H1 (cell line): Measurements from ENCODE around the gene PTPRJ. TPM values are rescaled to one million over a fixed set of nuclear protein-coding genes. Genes with fewer than 3 reads are reported as not detected.
A peak's percentile ranks its signal among the peaks of the same experiment; 100 is the strongest.

ENCODE experiments used
- CTCF ChIA-PET: fragments of 300-600 bp; sonication (Branson Sonifier 250); formaldehyde crosslinking; loops from one replicate; lab custom pipeline; 2021; ENCODE audit not compliant: partially characterized antibody; lab: Charles Lee
- POLR2A ChIA-PET: fragments of 300-600 bp; sonication (Branson Sonifier 250); formaldehyde crosslinking; loops from one replicate; lab custom pipeline; 2021; ENCODE audit warnings: inconsistent platforms; ENCODE audit not compliant: partially characterized antibody; lab: Charles Lee
- DNase-seq, 2 experiments: peaks; one replicate each; pipeline versions ENCODE4 v3.0.0 to v3.0.0-alpha.2; 2010 to 2022; ENCODE audit warnings: low spot score in 2 of 2, low read depth in 1 of 2, mixed read lengths in 1 of 2
- FAIRE-seq: peaks from 2 replicates; lab custom pipeline; 2011; peaks lifted over from hg19 to GRCh38; lab: Jason Lieb, UNC
- H2AFZ ChIP-seq: 2 replicates; pipeline ENCODE4 v1.8.1; 2012; ENCODE audit warnings: low read length, inconsistent platforms
- H2AK5ac ChIP-seq: 2 replicates; pipeline ENCODE4 v1.6.1; 2013; ENCODE audit warnings: low read depth, low read length
- H2BK120ac ChIP-seq: replicated peaks from 2 replicates; pipeline ENCODE3; 2013; ENCODE audit warnings: low read depth, low read length, inconsistent platforms
- H2BK12ac ChIP-seq: 2 replicates; pipeline ENCODE4 v1.6.1; 2013; ENCODE audit warnings: low read depth, low read length
- H2BK15ac ChIP-seq: 2 replicates; pipeline ENCODE4 v1.6.1; 2013; ENCODE audit warnings: low read length
- H2BK20ac ChIP-seq: 2 replicates; pipeline ENCODE4 v1.6.1; 2013; ENCODE audit warnings: low read length
- H2BK5ac ChIP-seq: 2 replicates; pipeline ENCODE4 v1.6.1; 2013; ENCODE audit warnings: low read depth, low read length
- H3K14ac ChIP-seq: 2 replicates; pipeline ENCODE4 v1.6.1; 2013; ENCODE audit warnings: inconsistent platforms; ENCODE audit not compliant: insufficient read length
- H3K18ac ChIP-seq: 2 replicates; pipeline ENCODE4 v1.6.1; 2013; ENCODE audit warnings: low read length; ENCODE audit errors: extremely low read depth
- H3K23ac ChIP-seq: 2 replicates; pipeline ENCODE4 v1.6.1; 2013; ENCODE audit warnings: inconsistent platforms; ENCODE audit not compliant: insufficient read length
- H3K23me2 ChIP-seq: 2 replicates; pipeline ENCODE4 v1.6.1; 2013; ENCODE audit warnings: low read depth, low read length
- H3K27ac ChIP-seq: 2 replicates; pipeline ENCODE4 v1.6.1; 2011; ENCODE audit warnings: low read depth, low read length, inconsistent platforms
- H3K27me3 ChIP-seq, 4 experiments: replicated peaks in 1 of 4; 1 replicate in 1 of 4; 2 replicates in 3 of 4; pipeline versions ENCODE4 v1.6.1 to v1.8.1; 2011 to 2013; ENCODE audit warnings: low read length in 3 of 4, mild to moderate bottlenecking in 3 of 4, inconsistent platforms in 2 of 4, mixed read lengths in 2 of 4, moderate library complexity in 1 of 4; ENCODE audit not compliant: control insufficient read depth in 3 of 4, insufficient read depth in 3 of 4; ENCODE audit errors: extremely low read depth in 1 of 4
- H3K36me3 ChIP-seq, 4 experiments: 2 replicates each; pipeline versions ENCODE4 v1.6.1 to v1.8.1; 2011 to 2013; ENCODE audit warnings: mild to moderate bottlenecking in 4 of 4, low read length in 3 of 4, moderate library complexity in 2 of 4, control low read depth in 1 of 4, inconsistent platforms in 1 of 4; ENCODE audit not compliant: insufficient read depth in 4 of 4, control insufficient read depth in 2 of 4
- H3K4ac ChIP-seq: replicated peaks from 2 replicates; pipeline ENCODE3; 2013; ENCODE audit warnings: low read length, low read depth, mixed read lengths, inconsistent platforms; ENCODE audit not compliant: insufficient read length
- H3K4me1 ChIP-seq, 4 experiments: replicated peaks in 1 of 4; 1 replicate in 1 of 4; 2 replicates in 3 of 4; pipeline versions ENCODE4 v1.6.1 to v1.8.1; 2011 to 2013; ENCODE audit warnings: low read length in 3 of 4, inconsistent platforms in 2 of 4, mixed read lengths in 1 of 4; ENCODE audit not compliant: insufficient read depth in 4 of 4, control insufficient read depth in 3 of 4
- H3K4me2 ChIP-seq, 2 experiments: 2 replicates each; pipeline versions ENCODE4 v1.6.1 to v1.8.1; 2011 to 2013; ENCODE audit warnings: low read depth in 2 of 2, low read length in 2 of 2, control low read depth in 1 of 2, inconsistent platforms in 1 of 2, mild to moderate bottlenecking in 1 of 2; ENCODE audit not compliant: insufficient read depth in 1 of 2
- H3K4me3 ChIP-seq, 4 experiments: fragments of 200-600, 300-600 bp in 1 of 4; sonication (generic), shearing (Covaris generic), sonication (Bioruptor Twin) in 1 of 4; 2 replicates each; pipeline versions ENCODE4 v1.5.1 to v1.8.1; 2011 to 2016; ENCODE audit warnings: low read length in 4 of 4, low read depth in 3 of 4, control low read depth in 2 of 4, inconsistent platforms in 2 of 4, mild to moderate bottlenecking in 2 of 4, mixed read lengths in 1 of 4, moderate library complexity in 1 of 4; ENCODE audit not compliant: insufficient read depth in 2 of 4; ENCODE audit errors: extremely low read depth in 1 of 4
- H3K56ac ChIP-seq: replicated peaks from 2 replicates; pipeline ENCODE3; 2013; ENCODE audit warnings: low read depth, mild to moderate bottlenecking, mixed read lengths, low read length, inconsistent platforms; ENCODE audit not compliant: insufficient read length
- H3K79me1 ChIP-seq: 2 replicates; pipeline ENCODE4 v1.6.1; 2013; ENCODE audit warnings: low read depth, low read length, control low read depth
- H3K79me2 ChIP-seq, 2 experiments: 2 replicates each; pipeline versions ENCODE4 v1.6.1 to v1.8.1; 2012 to 2013; ENCODE audit warnings: low read length in 2 of 2, mild to moderate bottlenecking in 2 of 2, inconsistent platforms in 1 of 2; ENCODE audit not compliant: insufficient read depth in 2 of 2, control insufficient read depth in 1 of 2
- H3K9ac ChIP-seq, 4 experiments: replicated peaks in 1 of 4; 1 replicate in 1 of 4; 2 replicates in 3 of 4; pipeline versions ENCODE4 v1.6.1 to v1.8.1; 2011 to 2013; ENCODE audit warnings: low read depth in 3 of 4, low read length in 3 of 4, control low read depth in 2 of 4, mild to moderate bottlenecking in 2 of 4, moderate library complexity in 2 of 4, inconsistent platforms in 1 of 4; ENCODE audit errors: extremely low read depth in 1 of 4
- H3K9me3 ChIP-seq, 2 experiments: 2 replicates each; pipeline versions ENCODE4 v1.6.1 to v1.8.1; 2012 to 2013; ENCODE audit warnings: mild to moderate bottlenecking in 2 of 2, moderate library complexity in 2 of 2, control low read depth in 1 of 2, inconsistent platforms in 1 of 2, low read depth in 1 of 2, low read length in 1 of 2, mixed read lengths in 1 of 2; ENCODE audit not compliant: insufficient read depth in 2 of 2
- H4K20me1 ChIP-seq, 2 experiments: replicated peaks in 1 of 2; 2 replicates each; pipeline versions ENCODE3 to v1.8.1; 2011 to 2013; ENCODE audit warnings: inconsistent platforms in 2 of 2, low read length in 2 of 2, mild to moderate bottlenecking in 1 of 2; ENCODE audit not compliant: insufficient read depth in 2 of 2, control insufficient read depth in 1 of 2
- H4K5ac ChIP-seq: 2 replicates; pipeline ENCODE4 v1.6.1; 2013; ENCODE audit warnings: low read length, low read depth, mixed read lengths, inconsistent platforms; ENCODE audit not compliant: insufficient read length
- H4K8ac ChIP-seq: 2 replicates; pipeline ENCODE4 v1.8.0; 2013; ENCODE audit warnings: mild to moderate bottlenecking, moderate library complexity, low read length, inconsistent platforms; ENCODE audit not compliant: insufficient read depth; ENCODE audit errors: extremely low read depth
- H4K91ac ChIP-seq: replicated peaks from 2 replicates; pipeline ENCODE3; 2013; ENCODE audit warnings: low read length, mixed read lengths, inconsistent platforms; ENCODE audit not compliant: insufficient read length
- GABPA ChIP-seq: IDR thresholded peaks from 2 replicates; pipeline ENCODE4 v1.6.1; 2011; ENCODE audit warnings: mild to moderate bottlenecking, low read length, moderate library complexity, borderline replicate concordance; ENCODE audit not compliant: insufficient read depth
- KDM1A ChIP-seq: fragments of 200-600, 300-600 bp; sonication (generic); IDR thresholded peaks from 2 replicates; pipeline ENCODE4 v1.7.1; 2016; ENCODE audit warnings: mild to moderate bottlenecking, low read length, borderline replicate concordance
- MAX ChIP-seq: IDR thresholded peaks from 2 replicates; pipeline ENCODE4 v1.6.1; 2012; ENCODE audit warnings: inconsistent platforms
- WGBS, 2 experiments: shearing (Covaris generic) in 1 of 2; methylation state at CpG; one replicate each; pipeline versions ENCODE4 v1.1.6 to v1.1.7; 2013 to 2015; ENCODE audit warnings: low lambda C conversion rate in 2 of 2, mixed read lengths in 2 of 2, inconsistent platforms in 1 of 2, low coverage in 1 of 2, missing lambda C conversion rate in 1 of 2; ENCODE audit not compliant: insufficient replicate concordance in 2 of 2, insufficient coverage in 1 of 2, insufficient read length in 1 of 2; ENCODE audit errors: extremely low coverage in 1 of 2, missing lambda C conversion rate in 1 of 2; 5-methylcytosine and 5-hydroxymethylcytosine counted together
- polyA plus RNA-seq, 7 experiments: library from polyadenylated mRNA; depleted of rRNA in 3 of 7; stranded (reverse) in 5 of 7; unstranded in 2 of 7; fragments of >200 nt in 5 of 7; fragments of 200-250 nt in 2 of 7; gene quantifications; 1 replicate in 5 of 7; 2 replicates in 1 of 7; 4 replicates in 1 of 7; pipeline versions ENCODE4 v1.2.1 to v1.2.3, GENCODE V29; 2011 to 2013; ENCODE audit warnings: missing spikeins in 2 of 7, mixed read lengths in 2 of 7
- total RNA-seq: library from RNA; stranded (reverse); fragmentation: NEBNext Ultra II Directional; extraction: Animal tissue kit (Norgen Biotek cat#: 25700); gene quantifications from 2 replicates; pipeline ENCODE4 v1.2.1, GENCODE V29; 2021

PTPRJ gene
- total and polyA plus RNA-seq, 2 of the 8 experiments (the other 6 are each of a cell fraction or from before 2014, with no cell fraction given) = 4.4 to 22.6 TPM

DNA sequence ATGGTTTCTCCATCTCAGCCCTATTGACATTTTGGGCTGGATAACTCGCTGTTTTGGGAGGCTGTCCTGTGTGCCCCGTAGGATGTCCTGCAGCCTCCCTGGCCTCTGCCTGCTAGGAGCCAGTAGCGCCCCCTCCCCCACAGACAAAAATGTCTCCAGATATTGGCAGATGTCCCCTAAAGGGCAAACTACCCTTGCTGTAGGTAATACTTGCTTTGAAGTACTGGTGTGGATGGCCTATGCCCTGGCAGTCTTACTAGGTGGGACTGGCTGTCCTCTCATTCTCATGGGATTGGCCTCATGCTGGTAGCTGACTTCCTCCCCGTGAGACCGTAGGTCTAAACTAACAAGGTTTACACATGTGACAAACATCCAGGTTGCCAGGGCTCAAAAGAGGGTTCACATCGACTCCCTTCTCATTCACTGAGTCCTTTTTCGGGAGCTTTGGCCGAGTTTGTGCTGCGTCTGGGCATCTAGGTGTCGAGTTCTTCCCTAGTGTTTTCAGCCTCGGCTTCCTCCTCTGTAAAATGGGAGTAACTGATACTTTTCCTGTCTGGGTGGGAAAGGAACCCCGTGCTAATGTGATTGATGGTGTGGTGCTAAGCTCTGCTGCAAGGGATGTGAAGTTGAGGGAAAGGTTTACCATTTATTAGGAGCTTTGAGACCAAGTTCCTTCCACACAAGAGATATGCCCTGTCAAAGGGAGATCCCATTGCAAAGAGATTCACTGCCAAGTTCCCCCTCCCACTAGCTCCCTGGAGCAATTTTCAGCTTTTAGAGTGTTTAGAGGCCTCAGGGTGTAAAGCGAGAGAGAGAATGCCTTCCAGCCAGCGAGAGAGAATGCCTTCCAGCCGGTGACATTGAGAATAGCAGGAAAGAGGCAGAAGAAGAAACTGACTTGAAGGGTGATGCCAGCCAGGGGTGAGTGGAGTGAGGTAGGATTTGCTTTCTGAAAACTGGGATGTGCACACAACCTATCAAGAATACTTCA, 17.0 kb downstream of the PTPRJ start:
- no peak overlapping the region for H3K4me3 ChIP-seq

More for the DNA sequence above, 17.0 kb downstream of the PTPRJ start:
- Histone ChIP-seq H2BK20ac (no peak overlapping the region), H3K18ac (no peak overlapping the region), H4K91ac (no peak overlapping the region), H3K79me2 (peaks cover 0 to 18% of the 10 kb centered on the region in 2 experiments; a peak in 2 of 4 replicates), H2BK15ac (no peak overlapping the region), H3K79me1 (0 out of 2 replicates have a peak, but pooled peaks cover 2% of the 10 kb centered on the region), H2AK5ac (no peak overlapping the region), H3K27me3 (no peaks in the 10 kb centered on the region), H4K20me1 (peaks cover 0 to 2% of the 10 kb centered on the region in 2 experiments), H2BK120ac (no peak overlapping the region), H4K5ac (no peak overlapping the region), H3K4me2 (no peak overlapping the region), H2AFZ (no peak overlapping the region), H3K36me3 (no peaks in the 10 kb centered on the region), H3K4ac (no peak overlapping the region), H3K23me2 (no peaks in the 10 kb centered on the region), H3K9ac (no peak overlapping the region; a peak in 1 of 7 replicates), H3K14ac (no peak overlapping the region), H2BK12ac (no peak overlapping the region), H2BK5ac (no peak overlapping the region), H3K56ac (no peak overlapping the region), H3K9me3 (no peaks in the 10 kb centered on the region), H3K23ac (no peak overlapping the region), H3K27ac (no peak overlapping the region), H3K4me1 (peaks cover 0 to 14% (median 8%) of the 10 kb centered on the region in 4 experiments; a peak in 4 of 7 replicates), H4K8ac (no peak overlapping the region)
- FAIRE-seq (no peak), DNase-seq (no peak)
- POLR2A ChIA-PET = interaction anchor here (0.6 to 1.5 kb wide), 2 partner anchors 18 to 304 kb away, joined by 3 to 6 read pairs; no protein-coding TSS in a partner anchor
- WGBS, 2 experiments = 82% methylated on average over 15 of the region's 15 CpGs; no CpG with 5 or more reads in 1 of the 2 experiments
- CTCF ChIA-PET = interaction anchor here (0.6 to 2.1 kb wide), 9 partner anchors 14 to 145 kb away, joined by 3 to 7 read pairs (median 3); no protein-coding TSS in a partner anchor
- TF ChIP-seq MAX = peak; percentile 8; the same call in 1 of the 2 replicates
- no peak for TF ChIP-seq GABPA
- peak; percentile 85; the same call in 1 of the 2 replicates for TF ChIP-seq KDM1A
